SK-N-MC (cell line): ENCODE measurements around the gene BPHL.
"Not testable (repeated sequence)": the region's sequence is repeated elsewhere in the genome, so short reads cannot be mapped to it uniquely, and the experiment has no call there.

Experiments used
- DNase-seq: peaks from one replicate; pipeline ENCODE4 v3.0.0-alpha.2; 2011; ENCODE audit warnings: low read depth, low spot score
- H3K27ac ChIP-seq: fragments of 200-600 bp; sonication (generic); 2 replicates; pipeline ENCODE4 v1.5.1; 2016; ENCODE audit warnings: mixed run types
- H3K36me3 ChIP-seq: fragments of 200-600 bp; sonication (generic); 2 replicates; pipeline ENCODE4 v1.6.1; 2017; ENCODE audit warnings: antibody characterized with exemption, low read length, mixed read lengths; ENCODE audit not compliant: insufficient read depth
- H3K4me3 ChIP-seq: fragments of 200-600 bp; sonication (generic); 2 replicates; pipeline ENCODE4 v1.5.1; 2016
- H3K9ac ChIP-seq: fragments of 200-600 bp; sonication (generic); 2 replicates; pipeline ENCODE4 v1.8.0; 2017; ENCODE audit warnings: mixed run types, mixed read lengths; ENCODE audit not compliant: insufficient read length
- H3K9me3 ChIP-seq: fragments of 200-600 bp; sonication (generic); 2 replicates; pipeline ENCODE4 v1.6.1; 2017; ENCODE audit warnings: low read depth, mild to moderate bottlenecking, antibody characterized with exemption, low read length, moderate library complexity, mixed read lengths
- EZH2 ChIP-seq: fragments of 200-600 bp; sonication (generic); IDR thresholded peaks from one replicate; pipeline ENCODE4 v1.6.1; 2017; ENCODE audit warnings: antibody characterized with exemption
- FOXP2 ChIP-seq: optimal IDR thresholded peaks from 2 replicates; pipeline ENCODE3; 2011; ENCODE audit warnings: mild to moderate bottlenecking, moderate library complexity; ENCODE audit not compliant: insufficient read depth; ENCODE audit errors: extremely low read length, control extremely low read depth
- POLR2AphosphoS5 ChIP-seq: IDR thresholded peaks from 2 replicates; pipeline ENCODE4 v1.6.1; 2012; ENCODE audit warnings: mild to moderate bottlenecking, low read depth, low read length, borderline replicate concordance

BPHL gene

GRCh38 chr6:3157131-3157933, 38.8 kb downstream of the BPHL start, which contains the start of gene TUBB2A:
Gene TUBB2A, minus strand, starts transcription at chr6:3157544. Its CDS starts 81 bp downstream, at chr6:3157463.
- H3K27ac ChIP-seq = no peak within 1 kb of the TSS
- no peaks in the 10 kb centered on the region for H3K9me3 ChIP-seq
- H3K4me3 ChIP-seq = peak within 1 kb of the TSS; percentile 89
- peak within 1 kb of the TSS; percentile 83 for H3K9ac ChIP-seq
- H3K36me3 ChIP-seq = peaks cover 7% of the 10 kb centered on the region; the same call in 1 of the 2 replicates
- no peak for TF ChIP-seq FOXP2
- TF ChIP-seq EZH2 = no peak
- peak; percentile 90 for TF ChIP-seq POLR2AphosphoS5
- no peak for DNase-seq

GRCh38 chr6:3159805-3160781, 41.6 kb downstream of the BPHL start:
- TF ChIP-seq FOXP2 = no peak
- TF ChIP-seq EZH2 = no peak
- TF ChIP-seq POLR2AphosphoS5 = no peak
- H3K9me3 ChIP-seq = no peaks in the 10 kb centered on the region
- no peak for DNase-seq
- no peak overlapping the region for H3K4me3 ChIP-seq
- no peaks in the 10 kb centered on the region for H3K36me3 ChIP-seq
- H3K27ac ChIP-seq = no peak overlapping the region
- no peak overlapping the region for H3K9ac ChIP-seq

- Histone ChIP-seq H3K27ac (no peak overlapping the region), H3K9ac (peak overlapping the region; percentile 81), H3K4me3 (peak overlapping the region; percentile 95), H3K9me3 (no peaks in the 10 kb centered on the region), H3K36me3 (no peaks in the 10 kb centered on the region)
- DNase-seq = no peak
- TF ChIP-seq FOXP2 (no peak), EZH2 (no peak), POLR2AphosphoS5 (no peak)
These were observed 43.6 kb downstream of the BPHL start for GRCh38 chr6:3162067-3162497.

- no peak for DNase-seq
- Histone ChIP-seq H3K27ac (peak overlapping the region; percentile 68), H3K4me3 (peak overlapping the region; percentile 95), H3K9ac (peak overlapping the region; percentile 81), H3K36me3 (no peaks in the 10 kb centered on the region), H3K9me3 (no peaks in the 10 kb centered on the region)
- TF ChIP-seq EZH2 = no peak
- TF ChIP-seq POLR2AphosphoS5 = peak; percentile 94
- no peak for TF ChIP-seq FOXP2
These were observed 44.2 kb downstream of the BPHL start for GRCh38 chr6:3162565-3163247.

GRCh38 chr6:3163248-3163594, 44.7 kb downstream of the BPHL start:
- peak overlapping the region; percentile 95 for H3K4me3 ChIP-seq
- H3K9me3 ChIP-seq = no peaks in the 10 kb centered on the region
- H3K27ac ChIP-seq = no peak overlapping the region
- no peaks in the 10 kb centered on the region for H3K36me3 ChIP-seq
- no peak overlapping the region for H3K9ac ChIP-seq
- no peak for DNase-seq
- TF ChIP-seq EZH2 = no peak
- TF ChIP-seq POLR2AphosphoS5 = 0 out of 2 replicates have a peak, but pooled peaks have one; percentile 18

GRCh38 chr6:3164388-3164787, 45.9 kb downstream of the BPHL start:
- DNase-seq = no peak
- H3K9ac ChIP-seq = no peak overlapping the region
- no peak for TF ChIP-seq FOXP2
- no peak for TF ChIP-seq POLR2AphosphoS5
- no peak for TF ChIP-seq EZH2
- no peak overlapping the region for H3K4me3 ChIP-seq
- H3K27ac ChIP-seq = no peak overlapping the region
- no peaks in the 10 kb centered on the region for H3K36me3 ChIP-seq
- H3K9me3 ChIP-seq = no peaks in the 10 kb centered on the region

- peak overlapping the region; percentile 28 for H3K4me3 ChIP-seq
- no peaks in the 10 kb centered on the region for H3K9me3 ChIP-seq
- H3K9ac ChIP-seq = no peak overlapping the region
- H3K27ac ChIP-seq = peak overlapping the region; percentile 62
- no peaks in the 10 kb centered on the region for H3K36me3 ChIP-seq
- no peak for TF ChIP-seq EZH2
- no peak for TF ChIP-seq POLR2AphosphoS5
- no peak for TF ChIP-seq FOXP2
- DNase-seq = peak; percentile 66
These were observed 47.4 kb downstream of the BPHL start for GRCh38 chr6:3165631-3166534.

GRCh38 chr6:3166535-3167225, 48.2 kb downstream of the BPHL start:
- not testable (repeated sequence) for DNase-seq, H3K4me3 ChIP-seq, H3K9me3 ChIP-seq, H3K9ac ChIP-seq, H3K36me3 ChIP-seq
- H3K27ac ChIP-seq = peak overlapping the region; percentile 62; the same call in 1 of the 2 replicates

GRCh38 chr6:3168046-3168445, 49.5 kb downstream of the BPHL start:
- H3K4me3 ChIP-seq, H3K9me3 ChIP-seq, H3K27ac ChIP-seq, DNase-seq, H3K9ac ChIP-seq, H3K36me3 ChIP-seq: not testable (repeated sequence)

- DNase-seq, H3K9ac ChIP-seq, H3K36me3 ChIP-seq, H3K27ac ChIP-seq, H3K4me3 ChIP-seq, H3K9me3 ChIP-seq: not testable (repeated sequence)
These were observed 52.2 kb downstream of the BPHL start for GRCh38 chr6:3170676-3171075.
